HEK293 (cell line): ENCODE data around the gene DCP1A.
A peak's percentile ranks its signal among the peaks of the same experiment; 100 is the strongest.

ENCODE experiments used
- CTCF ChIA-PET: fragments of 350-600 bp; formaldehyde crosslinking; extraction: SDS; loops from one replicate; lab custom pipeline; 2021; ENCODE audit warnings: antibody characterized with exemption; lab: Yijun Ruan, JAX
- POLR2A ChIA-PET: fragments of 300-600 bp; formaldehyde crosslinking; extraction: SDS; loops from one replicate; lab custom pipeline; 2020; ENCODE audit warnings: antibody characterized with exemption, inconsistent platforms; lab: Yijun Ruan, JAX
- H3K27ac ChIP-seq: fragments of 200-500 bp; sonication (Bioruptor generic); 2 replicates; pipeline ENCODE4 v1.5.1; 2014; ENCODE audit warnings: low read depth, low read length, control low read depth, inconsistent platforms; ENCODE audit errors: extremely low read depth
- H3K36me3 ChIP-seq, 2 experiments: fragments of 200-500 bp in 1 of 2; sonication (Bioruptor generic) in 1 of 2; 1 replicate in 1 of 2; 2 replicates in 1 of 2; pipeline ENCODE4 v1.5.1; 2014 to 2017; ENCODE audit warnings: inconsistent platforms in 2 of 2, low read length in 2 of 2; ENCODE audit not compliant: control insufficient read depth in 2 of 2, insufficient read depth in 1 of 2
- H3K4me1 ChIP-seq: fragments of 200-500 bp; sonication (Bioruptor generic); 2 replicates; pipeline ENCODE4 v1.5.1; 2014; ENCODE audit warnings: mild to moderate bottlenecking, low read length, inconsistent platforms; ENCODE audit not compliant: control insufficient read depth, insufficient read depth
- H3K4me3 ChIP-seq: 2 replicates; pipeline ENCODE4 v1.5.1; 2011; ENCODE audit warnings: low read depth, mild to moderate bottlenecking, control low read depth, low read length, moderate library complexity
- H3K9me3 ChIP-seq: fragments of 200-500 bp; sonication (Bioruptor generic); 2 replicates; pipeline ENCODE4 v1.5.1; 2014; ENCODE audit warnings: low read depth, low read length, inconsistent platforms; ENCODE audit not compliant: control insufficient read depth, insufficient read depth
- FEZF1 ChIP-seq: fragments of 450-650 bp; formaldehyde crosslinking; IDR thresholded peaks from 2 replicates; pipeline ENCODE4 v1.5.1; 2016; ENCODE audit warnings: missing biosample characterization, missing genetic modification characterization
- GLI4 ChIP-seq: fragments of 450-650 bp; formaldehyde crosslinking; IDR thresholded peaks from 2 replicates; pipeline ENCODE4 v1.5.1; 2016; ENCODE audit warnings: missing biosample characterization, missing genetic modification characterization
- KLF7 ChIP-seq: fragments of 450-650 bp; formaldehyde crosslinking; IDR thresholded peaks from 2 replicates; pipeline ENCODE4 v1.5.1; 2016; ENCODE audit warnings: missing biosample characterization, missing genetic modification characterization, borderline replicate concordance
- OVOL3 ChIP-seq: fragments of 450-650 bp; formaldehyde crosslinking; IDR thresholded peaks from 2 replicates; pipeline ENCODE4 v1.5.1; 2016; ENCODE audit warnings: missing biosample characterization, missing genetic modification characterization
- PRDM1 ChIP-seq: fragments of 450-650 bp; formaldehyde crosslinking; IDR thresholded peaks from 2 replicates; pipeline ENCODE4; 2016; ENCODE audit warnings: missing biosample characterization, missing genetic modification characterization
- TCF7L2 ChIP-seq: IDR thresholded peaks from 2 replicates; pipeline ENCODE4 v1.6.1; 2011; ENCODE audit warnings: low read depth, mild to moderate bottlenecking, inconsistent platforms, low read length, moderate library complexity, borderline replicate concordance
- ZBTB7A ChIP-seq: fragments of 450-650 bp; formaldehyde crosslinking; IDR thresholded peaks from 2 replicates; pipeline ENCODE4 v1.5.1; 2016; ENCODE audit warnings: low read depth, missing biosample characterization, missing genetic modification characterization
- ZNF184 ChIP-seq: fragments of 450-650 bp; IDR thresholded peaks from 2 replicates; pipeline ENCODE4 v1.5.1; 2018; ENCODE audit warnings: missing biosample characterization, mild to moderate bottlenecking, missing genetic modification characterization
- ZNF292 ChIP-seq: fragments of 450-650 bp; formaldehyde crosslinking; IDR thresholded peaks from 2 replicates; pipeline ENCODE4 v1.5.1; 2016; ENCODE audit warnings: low read depth, missing biosample characterization, missing genetic modification characterization, borderline replicate concordance
- ZNF350 ChIP-seq: fragments of 450-650 bp; formaldehyde crosslinking; IDR thresholded peaks from 2 replicates; pipeline ENCODE4 v1.5.0; 2017; ENCODE audit warnings: missing biosample characterization, mild to moderate bottlenecking, missing genetic modification characterization
- ZNF426 ChIP-seq: fragments of 450-650 bp; formaldehyde crosslinking; IDR thresholded peaks from 2 replicates; pipeline ENCODE4 v1.5.1; 2017; ENCODE audit warnings: missing biosample characterization, missing genetic modification characterization, mild to moderate bottlenecking, inconsistent platforms, moderate library complexity
- ZNF529 ChIP-seq: fragments of 450-650 bp; formaldehyde crosslinking; IDR thresholded peaks from 2 replicates; pipeline ENCODE4 v1.5.1; 2017; ENCODE audit warnings: missing genetic modification characterization, missing biosample characterization; ENCODE audit not compliant: insufficient replicate concordance
- ZNF610 ChIP-seq: fragments of 450-650 bp; formaldehyde crosslinking; IDR thresholded peaks from 2 replicates; pipeline ENCODE4 v1.5.1; 2016; ENCODE audit warnings: missing biosample characterization, missing genetic modification characterization, borderline replicate concordance
- ZNF654 ChIP-seq: fragments of 450-650 bp; formaldehyde crosslinking; IDR thresholded peaks from 2 replicates; pipeline ENCODE4 v1.5.1; 2016; ENCODE audit warnings: low read depth, missing biosample characterization, missing genetic modification characterization
- ZNF658 ChIP-seq: fragments of 450-650 bp; formaldehyde crosslinking; IDR thresholded peaks from 2 replicates; pipeline ENCODE4; 2016; ENCODE audit warnings: missing biosample characterization, missing genetic modification characterization
- ZNF707 ChIP-seq: fragments of 450-650 bp; formaldehyde crosslinking; IDR thresholded peaks from 2 replicates; pipeline ENCODE4 v1.5.1; 2016; ENCODE audit warnings: missing biosample characterization, missing genetic modification characterization
- ZNF747 ChIP-seq: fragments of 450-650 bp; formaldehyde crosslinking; IDR thresholded peaks from 2 replicates; pipeline ENCODE4 v1.5.1; 2016; ENCODE audit warnings: missing biosample characterization, missing genetic modification characterization
- ZNF768 ChIP-seq: fragments of 450-650 bp; formaldehyde crosslinking; IDR thresholded peaks from 2 replicates; pipeline ENCODE4 v1.5.1; 2018; ENCODE audit warnings: missing biosample characterization, mild to moderate bottlenecking, missing genetic modification characterization
- ZNF777 ChIP-seq: fragments of 450-650 bp; formaldehyde crosslinking; IDR thresholded peaks from 2 replicates; pipeline ENCODE4 v1.5.1; 2017; ENCODE audit warnings: missing biosample characterization, missing genetic modification characterization, borderline replicate concordance
- ZNF785 ChIP-seq: fragments of 450-650 bp; formaldehyde crosslinking; IDR thresholded peaks from 2 replicates; pipeline ENCODE4 v1.5.1; 2016; ENCODE audit warnings: missing biosample characterization, missing genetic modification characterization
- ZNF791 ChIP-seq: fragments of 450-650 bp; formaldehyde crosslinking; IDR thresholded peaks from 2 replicates; pipeline ENCODE4 v1.5.1; 2016; ENCODE audit warnings: missing biosample characterization, missing genetic modification characterization
- ZSCAN30 ChIP-seq: fragments of 450-650 bp; IDR thresholded peaks from 2 replicates; pipeline ENCODE4 v1.5.1; 2018; ENCODE audit warnings: missing biosample characterization, mild to moderate bottlenecking, missing genetic modification characterization, moderate library complexity
- ZXDB ChIP-seq: fragments of 450-650 bp; formaldehyde crosslinking; IDR thresholded peaks from 2 replicates; pipeline ENCODE4 v1.5.1; 2016; ENCODE audit warnings: missing biosample characterization, missing genetic modification characterization
- TF ChIP-seq, protein P1 (sequence below): IDR thresholded peaks from 2 replicates; pipeline ENCODE4 v1.6.1; 2011; ENCODE audit warnings: mild to moderate bottlenecking, low read depth, low read length, borderline replicate concordance
- TF ChIP-seq, protein P2 (sequence below): fragments of 450-650 bp; formaldehyde crosslinking; IDR thresholded peaks from 2 replicates; pipeline ENCODE4 v1.5.1; 2017; ENCODE audit warnings: missing biosample characterization, missing genetic modification characterization

The DCP1A gene

DNA sequence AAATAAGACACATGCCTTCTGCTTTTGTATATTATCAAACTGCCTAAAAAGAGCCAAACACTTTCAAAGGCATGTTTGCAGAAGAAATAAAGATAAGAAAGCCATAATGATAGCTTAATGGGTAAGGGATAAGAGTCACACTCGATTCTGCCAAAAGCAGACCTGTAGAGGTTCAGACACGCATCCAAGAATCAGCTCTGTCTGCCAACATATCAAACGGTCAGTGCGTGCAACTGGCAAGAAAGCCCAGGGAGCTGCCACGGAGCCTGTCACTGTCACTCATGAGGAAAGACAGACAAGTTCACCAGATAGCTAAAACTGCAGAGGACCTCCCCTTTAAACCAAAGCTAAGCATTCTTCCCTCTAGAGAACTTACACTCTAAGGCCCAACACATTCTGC, 23.2 kb downstream of the DCP1A start:
- no peak for TF ChIP-seq ZBTB7A (tag by site-specific recombination)
- TF ChIP-seq ZNF292: no peak
- TF ChIP-seq ZNF184 (tag by site-specific recombination): no peak
- TF ChIP-seq FEZF1 (tag by site-specific recombination): peak; percentile 52
- TF ChIP-seq OVOL3 (tag by site-specific recombination): no peak
- no peak for TF ChIP-seq ZNF768 (tag by site-specific recombination)
- TF ChIP-seq, protein P1, sequence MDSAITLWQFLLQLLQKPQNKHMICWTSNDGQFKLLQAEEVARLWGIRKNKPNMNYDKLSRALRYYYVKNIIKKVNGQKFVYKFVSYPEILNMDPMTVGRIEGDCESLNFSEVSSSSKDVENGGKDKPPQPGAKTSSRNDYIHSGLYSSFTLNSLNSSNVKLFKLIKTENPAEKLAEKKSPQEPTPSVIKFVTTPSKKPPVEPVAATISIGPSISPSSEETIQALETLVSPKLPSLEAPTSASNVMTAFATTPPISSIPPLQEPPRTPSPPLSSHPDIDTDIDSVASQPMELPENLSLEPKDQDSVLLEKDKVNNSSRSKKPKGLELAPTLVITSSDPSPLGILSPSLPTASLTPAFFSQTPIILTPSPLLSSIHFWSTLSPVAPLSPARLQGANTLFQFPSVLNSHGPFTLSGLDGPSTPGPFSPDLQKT: no peak
- TF ChIP-seq GLI4 (tag by site-specific recombination): no peak
- no peak for TF ChIP-seq ZNF707 (tag by site-specific recombination)
- TF ChIP-seq ZNF747 (tag by site-specific recombination): no peak
- TF ChIP-seq PRDM1 (tag by site-specific recombination): 0 out of 2 replicates have a peak, but pooled peaks have one; percentile 6
- TF ChIP-seq ZXDB: 0 out of 2 replicates have a peak, but pooled peaks have one; percentile 28
- TF ChIP-seq ZNF658 (tag by site-specific recombination): no peak
- TF ChIP-seq ZNF529 (tag by site-specific recombination): no peak
- TF ChIP-seq ZNF777 (tag by site-specific recombination): no peak
- TF ChIP-seq, protein P2, sequence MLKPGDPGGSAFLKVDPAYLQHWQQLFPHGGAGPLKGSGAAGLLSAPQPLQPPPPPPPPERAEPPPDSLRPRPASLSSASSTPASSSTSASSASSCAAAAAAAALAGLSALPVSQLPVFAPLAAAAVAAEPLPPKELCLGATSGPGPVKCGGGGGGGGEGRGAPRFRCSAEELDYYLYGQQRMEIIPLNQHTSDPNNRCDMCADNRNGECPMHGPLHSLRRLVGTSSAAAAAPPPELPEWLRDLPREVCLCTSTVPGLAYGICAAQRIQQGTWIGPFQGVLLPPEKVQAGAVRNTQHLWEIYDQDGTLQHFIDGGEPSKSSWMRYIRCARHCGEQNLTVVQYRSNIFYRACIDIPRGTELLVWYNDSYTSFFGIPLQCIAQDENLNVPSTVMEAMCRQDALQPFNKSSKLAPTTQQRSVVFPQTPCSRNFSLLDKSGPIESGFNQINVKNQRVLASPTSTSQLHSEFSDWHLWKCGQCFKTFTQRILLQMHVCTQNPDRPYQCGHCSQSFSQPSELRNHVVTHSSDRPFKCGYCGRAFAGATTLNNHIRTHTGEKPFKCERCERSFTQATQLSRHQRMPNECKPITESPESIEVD (tag by site-specific recombination): 0 out of 2 replicates have a peak, but pooled peaks have one; percentile 15
- no peak for TF ChIP-seq ZNF791
- peak; percentile 49; the same call in 1 of the 2 replicates for TF ChIP-seq TCF7L2
- Histone ChIP-seq H3K36me3 (peaks cover 0 to 30% of the 10 kb centered on the region in 2 experiments; a peak in 2 of 3 replicates), H3K4me1 (peaks cover 7% of the 10 kb centered on the region), H3K4me3 (no peak overlapping the region), H3K27ac (no peak overlapping the region), H3K9me3 (no peaks in the 10 kb centered on the region)
- POLR2A ChIA-PET: interaction anchor here (0.7 to 1.3 kb wide), 3 partner anchors 20 to 71 kb away, joined by 3 to 7 read pairs (median 7); partner anchors contain the start of gene DCP1A
- CTCF ChIA-PET: interaction anchor here (0.6 to 0.8 kb wide), 4 partner anchors 11 to 492 kb away, joined by 3 to 4 read pairs (median 4); no protein-coding TSS in a partner anchor

DNA sequence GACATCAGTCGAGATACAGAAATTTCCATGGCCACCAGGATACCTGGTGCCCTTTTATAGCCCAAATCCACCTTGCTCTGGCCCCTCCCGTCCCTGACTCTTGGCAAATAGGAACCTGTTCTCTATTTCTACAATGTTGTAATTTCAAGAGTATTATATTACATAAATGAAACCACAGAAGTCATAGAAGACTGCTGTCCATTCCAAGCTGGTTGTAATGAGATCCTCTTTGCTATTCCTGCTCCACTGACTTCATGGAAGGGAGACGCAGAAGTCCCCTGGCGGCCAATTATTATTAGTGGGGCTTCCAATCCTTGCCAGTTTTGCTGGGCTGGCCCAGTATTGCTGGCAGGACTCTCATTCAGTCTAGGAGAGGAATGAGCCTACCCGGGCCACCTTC, 26.6 kb downstream of the DCP1A start:
- CTCF ChIA-PET: interaction anchor here (0.5 to 1.0 kb wide), 2 partner anchors 22 to 54 kb away, joined by 3 to 4 read pairs; no protein-coding TSS in a partner anchor
- no peak overlapping the region for H3K27ac ChIP-seq
- 0 out of 2 replicates have a peak, but pooled peaks have one; percentile 19 for TF ChIP-seq FEZF1 (tag by site-specific recombination)
- TF ChIP-seq TCF7L2: no peak
- TF ChIP-seq KLF7 (tag by site-specific recombination): no peak
- TF ChIP-seq PRDM1 (tag by site-specific recombination): no peak
- no peak for TF ChIP-seq ZNF785 (tag by site-specific recombination)
- TF ChIP-seq ZNF654 (tag by site-specific recombination): no peak
- no peak for TF ChIP-seq ZNF610 (tag by site-specific recombination)
- no peak for TF ChIP-seq ZNF426 (tag by site-specific recombination)
- TF ChIP-seq ZNF350 (tag by site-specific recombination): peak; percentile 68; the same call in 1 of the 2 replicates
- no peak for TF ChIP-seq ZSCAN30
- H3K36me3 ChIP-seq: peaks cover 3 to 33% of the 10 kb centered on the region in 2 experiments
- peaks cover 7% of the 10 kb centered on the region for H3K4me1 ChIP-seq
- no peak overlapping the region for H3K4me3 ChIP-seq
- POLR2A ChIA-PET: no interaction called here
- H3K9me3 ChIP-seq: no peaks in the 10 kb centered on the region
